K562 (cell line): ENCODE data around the gene PBRM1.
"Not testable (repeated sequence)": the region's sequence is repeated elsewhere in the genome, so short reads cannot be mapped to it uniquely, and the experiment has no call there.

Experiments
- CHD2 ChIP-seq: IDR thresholded peaks from 2 replicates; pipeline ENCODE4 v1.6.1; 2011; ENCODE audit warnings: low read depth, low read length
- CTCF ChIP-seq, 3 experiments: IDR thresholded peaks in 2 of 3; conservative IDR thresholded peaks in 1 of 3; 2 replicates each; pipeline ENCODE4 v1.5.1; 2011 to 2012; ENCODE audit warnings: low read length in 3 of 3, mild to moderate bottlenecking in 3 of 3, control low read depth in 2 of 3, improper control_type of control experiment in 1 of 3, inconsistent platforms in 1 of 3, low read depth in 1 of 3, mixed read lengths in 1 of 3, moderate library complexity in 1 of 3; ENCODE audit not compliant: insufficient read depth in 2 of 3
- ZNF311 ChIP-seq: fragments of 250-450 bp; sonication (Bioruptor Pico); IDR thresholded peaks from 2 replicates; pipeline ENCODE4 v1.4.0; 2020; ENCODE audit warnings: mild to moderate bottlenecking, moderate library complexity

GRCh38 chr3:52526671-52527038, 159.1 kb downstream of the PBRM1 start:
- not testable (repeated sequence) for TF ChIP-seq CTCF (IDR thresholded peaks at IDR 0.05 in 2 of 3, conservative IDR thresholded peaks at IDR 0.05 in 1 of 3; ENCODE audit: insufficient read depth in 2 of 3, low read depth in 1 of 3, low read length in 3 of 3); CHD2; ZNF311 (CRISPR knock-in tag)
